Measurements from ENCODE around the gene BPIFB4.

BPIFB4 gene

DNA sequence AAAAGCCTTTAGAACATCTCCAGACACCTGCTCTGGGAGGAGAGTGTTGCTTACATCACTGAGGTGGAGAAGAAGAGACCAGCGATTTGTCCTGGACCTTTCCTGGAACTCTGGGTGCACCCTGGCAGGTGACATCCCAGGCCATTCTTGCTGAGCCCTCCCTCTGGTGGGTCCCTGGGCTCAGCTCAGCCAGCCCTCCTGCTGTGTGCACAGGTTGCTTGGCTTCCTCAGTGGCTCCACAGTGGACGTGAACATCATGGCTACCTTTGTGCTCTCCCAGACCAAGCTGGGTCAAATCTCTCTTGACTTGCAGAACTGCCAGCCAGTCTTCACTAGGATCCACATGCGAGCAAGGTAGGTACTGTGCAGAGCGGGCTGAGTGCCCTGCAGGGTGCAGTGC, 68.6 kb downstream of the BPIFB4 start:
- TF ChIP-seq, protein P1, sequence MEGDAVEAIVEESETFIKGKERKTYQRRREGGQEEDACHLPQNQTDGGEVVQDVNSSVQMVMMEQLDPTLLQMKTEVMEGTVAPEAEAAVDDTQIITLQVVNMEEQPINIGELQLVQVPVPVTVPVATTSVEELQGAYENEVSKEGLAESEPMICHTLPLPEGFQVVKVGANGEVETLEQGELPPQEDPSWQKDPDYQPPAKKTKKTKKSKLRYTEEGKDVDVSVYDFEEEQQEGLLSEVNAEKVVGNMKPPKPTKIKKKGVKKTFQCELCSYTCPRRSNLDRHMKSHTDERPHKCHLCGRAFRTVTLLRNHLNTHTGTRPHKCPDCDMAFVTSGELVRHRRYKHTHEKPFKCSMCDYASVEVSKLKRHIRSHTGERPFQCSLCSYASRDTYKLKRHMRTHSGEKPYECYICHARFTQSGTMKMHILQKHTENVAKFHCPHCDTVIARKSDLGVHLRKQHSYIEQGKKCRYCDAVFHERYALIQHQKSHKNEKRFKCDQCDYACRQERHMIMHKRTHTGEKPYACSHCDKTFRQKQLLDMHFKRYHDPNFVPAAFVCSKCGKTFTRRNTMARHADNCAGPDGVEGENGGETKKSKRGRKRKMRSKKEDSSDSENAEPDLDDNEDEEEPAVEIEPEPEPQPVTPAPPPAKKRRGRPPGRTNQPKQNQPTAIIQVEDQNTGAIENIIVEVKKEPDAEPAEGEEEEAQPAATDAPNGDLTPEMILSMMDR (IDR thresholded peaks at IDR 0.05; ENCODE audit: low read depth, low read length) = no peak
- no peak overlapping the region for H3K4me3 ChIP-seq (replicated peaks in 1 of 2; ENCODE audit: low read depth in 2 of 2, low read length in 2 of 2)
- no peak for DNase-seq (ENCODE audit: low read depth in 2 of 2)

DNA sequence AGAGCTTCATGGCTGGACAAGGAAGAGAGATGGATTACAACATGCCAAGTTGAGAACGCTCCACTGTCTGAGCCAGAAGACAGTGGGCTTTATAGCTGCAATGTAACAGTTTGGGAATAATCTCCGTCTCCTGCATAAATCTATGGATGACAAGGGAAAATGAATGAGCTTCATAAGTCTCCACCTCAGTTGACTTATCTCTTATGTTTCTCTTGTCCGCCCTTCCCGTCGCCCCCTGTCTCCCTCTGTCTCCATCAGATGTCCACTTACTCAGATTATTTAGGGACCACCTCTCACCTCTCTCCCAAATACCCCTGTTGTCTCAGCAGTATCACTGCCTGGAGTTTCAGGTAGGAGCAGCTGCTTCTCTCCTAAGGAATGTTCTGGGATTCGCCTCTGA, 74.8 kb downstream of the BPIFB4 start:
- DNase-seq (ENCODE audit: low read depth in 2 of 2) = no peak
- TF ChIP-seq, protein P1 (IDR thresholded peaks at IDR 0.05; ENCODE audit: low read depth, low read length) = no peak
- no peak overlapping the region for H3K4me3 ChIP-seq (replicated peaks in 1 of 2; ENCODE audit: low read depth in 2 of 2, low read length in 2 of 2)

DNA sequence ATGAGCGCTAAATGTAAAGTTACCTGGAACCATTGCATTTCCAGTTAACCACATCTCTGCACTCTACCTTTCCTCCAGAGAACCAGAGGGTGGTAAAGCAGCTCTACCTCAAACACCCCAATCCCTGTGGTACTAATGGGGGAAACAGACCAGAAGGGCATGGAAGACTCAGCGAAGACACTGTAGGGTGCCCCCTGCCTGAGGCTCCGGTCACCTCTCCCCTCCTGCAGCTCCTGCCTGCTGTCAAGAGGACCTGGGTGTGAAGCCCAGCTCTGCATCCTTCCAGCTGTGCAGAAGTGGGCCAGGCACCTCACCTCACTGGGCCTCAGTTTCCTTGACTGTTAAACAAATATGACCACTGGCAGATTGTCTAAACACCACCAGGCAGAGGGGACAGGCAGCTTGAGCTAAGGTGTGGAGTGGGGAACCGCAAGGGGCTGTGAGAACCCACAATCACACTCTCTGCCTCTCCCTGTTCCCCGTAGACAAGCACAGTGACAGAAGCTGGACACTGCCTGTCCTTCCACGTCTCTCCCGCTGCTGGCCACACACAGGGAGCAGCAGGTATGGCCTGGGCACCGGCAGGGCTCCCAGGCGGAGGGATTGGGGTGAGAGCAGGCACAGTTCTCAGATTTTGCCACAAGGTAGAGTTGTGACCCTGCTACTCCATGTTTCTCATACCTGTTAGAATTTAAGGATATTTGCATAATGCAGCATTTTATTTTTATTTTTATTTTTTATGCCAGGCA, 79.4 kb downstream of the BPIFB4 start:
- TF ChIP-seq, protein P1 (IDR thresholded peaks at IDR 0.05; ENCODE audit: low read depth, low read length) = no peak
- H3K4me3 ChIP-seq (replicated peaks in 1 of 2; ENCODE audit: low read depth in 2 of 2, low read length in 2 of 2) = no peak overlapping the region
- DNase-seq (ENCODE audit: low read depth in 2 of 2) = no peak

DNA sequence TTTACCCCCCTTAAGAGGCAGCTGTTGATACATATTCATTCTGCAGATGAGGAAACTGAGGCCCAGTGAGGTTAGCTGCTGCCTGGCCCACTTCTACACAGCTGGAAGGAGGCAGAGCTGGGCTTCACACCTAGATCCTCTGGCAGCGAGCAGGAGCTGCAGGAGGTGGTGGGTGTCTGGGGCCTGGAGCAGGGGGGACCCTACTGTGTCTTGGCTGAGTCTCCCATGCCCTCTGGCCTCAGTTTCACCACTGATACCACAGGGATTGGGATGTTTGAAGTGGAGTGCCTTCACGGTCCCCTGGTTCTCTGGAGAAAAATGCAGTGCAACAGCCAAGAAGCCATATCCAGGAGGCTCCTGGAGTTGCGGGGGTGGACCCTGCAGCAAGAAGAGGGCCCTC, 80.3 kb downstream of the BPIFB4 start:
- TF ChIP-seq, protein P1 (IDR thresholded peaks at IDR 0.05; ENCODE audit: low read depth, low read length) = no peak
- no peak for DNase-seq (ENCODE audit: low read depth in 2 of 2)
- no peak overlapping the region for H3K4me3 ChIP-seq (replicated peaks in 1 of 2; ENCODE audit: low read depth in 2 of 2, low read length in 2 of 2)

DNA sequence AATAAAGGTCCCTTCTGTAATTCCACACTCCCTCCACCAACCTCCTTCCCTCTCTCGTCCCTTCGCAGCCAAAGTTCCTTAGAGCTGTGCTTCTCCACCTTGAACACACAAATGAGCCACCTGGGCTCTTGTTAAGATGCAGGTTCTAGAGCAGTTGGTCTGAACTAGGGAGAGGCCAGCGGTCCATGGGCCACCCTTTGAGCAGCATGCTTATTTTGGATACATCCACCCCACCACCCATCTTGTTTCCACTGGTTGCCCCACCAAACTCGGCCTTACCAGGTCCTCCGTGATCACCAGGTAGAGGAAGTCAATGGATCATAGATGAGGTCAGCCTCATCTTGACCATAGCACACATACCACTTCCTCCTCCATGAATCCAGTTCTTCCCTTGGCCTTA, 81.2 kb downstream of the BPIFB4 start:
- H3K4me3 ChIP-seq (replicated peaks in 1 of 2; ENCODE audit: low read depth in 2 of 2, low read length in 2 of 2) = no peak overlapping the region
- TF ChIP-seq, protein P1 (IDR thresholded peaks at IDR 0.05; ENCODE audit: low read depth, low read length) = no peak
- DNase-seq (ENCODE audit: low read depth in 2 of 2) = no peak

All from cardiac fibroblast (primary cell).